ENCODE data around the gene ATP5IF1. TPM values are rescaled to one million over a fixed set of nuclear protein-coding genes. Genes with fewer than 3 reads are reported as not detected.
A peak's percentile ranks its signal among the peaks of the same experiment; 100 is the strongest.

ATP5IF1 gene
- total and polyA plus RNA-seq, 2 of the 13 experiments (the other 11 are each of a cell fraction or from before 2014, with no cell fraction given): 97.7 to 131 TPM

DNA sequence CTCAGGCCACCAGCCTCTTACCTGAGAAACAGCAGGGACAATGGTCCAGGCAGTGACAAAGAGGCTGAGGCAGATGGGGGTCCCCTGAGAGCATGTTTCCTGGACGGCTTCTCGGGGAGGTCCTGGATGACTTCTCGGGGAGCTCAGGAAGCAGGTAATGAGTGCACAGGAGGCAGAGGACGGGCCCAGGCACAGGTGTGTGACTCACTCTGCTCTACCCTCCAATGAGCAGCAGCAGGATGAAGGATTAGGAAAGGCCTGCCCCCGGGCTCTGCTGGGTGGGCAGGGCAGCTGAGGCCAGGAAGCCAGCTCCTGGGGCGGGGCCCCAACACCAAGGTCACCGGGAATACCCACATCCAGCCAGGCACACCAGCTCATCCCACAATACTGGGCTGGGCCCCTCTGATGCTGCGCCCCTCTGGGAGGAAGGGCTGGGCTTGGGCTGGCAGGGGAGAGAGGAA, 42.2 kb upstream of the ATP5IF1 start (continued):
- TF ChIP-seq, protein P1, sequence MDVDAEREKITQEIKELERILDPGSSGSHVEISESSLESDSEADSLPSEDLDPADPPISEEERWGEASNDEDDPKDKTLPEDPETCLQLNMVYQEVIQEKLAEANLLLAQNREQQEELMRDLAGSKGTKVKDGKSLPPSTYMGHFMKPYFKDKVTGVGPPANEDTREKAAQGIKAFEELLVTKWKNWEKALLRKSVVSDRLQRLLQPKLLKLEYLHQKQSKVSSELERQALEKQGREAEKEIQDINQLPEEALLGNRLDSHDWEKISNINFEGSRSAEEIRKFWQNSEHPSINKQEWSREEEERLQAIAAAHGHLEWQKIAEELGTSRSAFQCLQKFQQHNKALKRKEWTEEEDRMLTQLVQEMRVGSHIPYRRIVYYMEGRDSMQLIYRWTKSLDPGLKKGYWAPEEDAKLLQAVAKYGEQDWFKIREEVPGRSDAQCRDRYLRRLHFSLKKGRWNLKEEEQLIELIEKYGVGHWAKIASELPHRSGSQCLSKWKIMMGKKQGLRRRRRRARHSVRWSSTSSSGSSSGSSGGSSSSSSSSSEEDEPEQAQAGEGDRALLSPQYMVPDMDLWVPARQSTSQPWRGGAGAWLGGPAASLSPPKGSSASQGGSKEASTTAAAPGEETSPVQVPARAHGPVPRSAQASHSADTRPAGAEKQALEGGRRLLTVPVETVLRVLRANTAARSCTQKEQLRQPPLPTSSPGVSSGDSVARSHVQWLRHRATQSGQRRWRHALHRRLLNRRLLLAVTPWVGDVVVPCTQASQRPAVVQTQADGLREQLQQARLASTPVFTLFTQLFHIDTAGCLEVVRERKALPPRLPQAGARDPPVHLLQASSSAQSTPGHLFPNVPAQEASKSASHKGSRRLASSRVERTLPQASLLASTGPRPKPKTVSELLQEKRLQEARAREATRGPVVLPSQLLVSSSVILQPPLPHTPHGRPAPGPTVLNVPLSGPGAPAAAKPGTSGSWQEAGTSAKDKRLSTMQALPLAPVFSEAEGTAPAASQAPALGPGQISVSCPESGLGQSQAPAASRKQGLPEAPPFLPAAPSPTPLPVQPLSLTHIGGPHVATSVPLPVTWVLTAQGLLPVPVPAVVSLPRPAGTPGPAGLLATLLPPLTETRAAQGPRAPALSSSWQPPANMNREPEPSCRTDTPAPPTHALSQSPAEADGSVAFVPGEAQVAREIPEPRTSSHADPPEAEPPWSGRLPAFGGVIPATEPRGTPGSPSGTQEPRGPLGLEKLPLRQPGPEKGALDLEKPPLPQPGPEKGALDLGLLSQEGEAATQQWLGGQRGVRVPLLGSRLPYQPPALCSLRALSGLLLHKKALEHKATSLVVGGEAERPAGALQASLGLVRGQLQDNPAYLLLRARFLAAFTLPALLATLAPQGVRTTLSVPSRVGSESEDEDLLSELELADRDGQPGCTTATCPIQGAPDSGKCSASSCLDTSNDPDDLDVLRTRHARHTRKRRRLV (CRISPR knock-in tag; IDR thresholded peaks at IDR 0.05): no peak
- TF ChIP-seq SIX4 (CRISPR knock-in tag; IDR thresholded peaks at IDR 0.05): no peak
- TF ChIP-seq, protein P2, sequence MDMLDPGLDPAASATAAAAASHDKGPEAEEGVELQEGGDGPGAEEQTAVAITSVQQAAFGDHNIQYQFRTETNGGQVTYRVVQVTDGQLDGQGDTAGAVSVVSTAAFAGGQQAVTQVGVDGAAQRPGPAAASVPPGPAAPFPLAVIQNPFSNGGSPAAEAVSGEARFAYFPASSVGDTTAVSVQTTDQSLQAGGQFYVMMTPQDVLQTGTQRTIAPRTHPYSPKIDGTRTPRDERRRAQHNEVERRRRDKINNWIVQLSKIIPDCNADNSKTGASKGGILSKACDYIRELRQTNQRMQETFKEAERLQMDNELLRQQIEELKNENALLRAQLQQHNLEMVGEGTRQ (IDR thresholded peaks at IDR 0.05; ENCODE audit: low read depth, low read length): no peak
- TF ChIP-seq, protein P2 (CRISPR knock-in tag; IDR thresholded peaks at IDR 0.05; ENCODE audit: borderline replicate concordance): no peak
- TF ChIP-seq, protein P3, sequence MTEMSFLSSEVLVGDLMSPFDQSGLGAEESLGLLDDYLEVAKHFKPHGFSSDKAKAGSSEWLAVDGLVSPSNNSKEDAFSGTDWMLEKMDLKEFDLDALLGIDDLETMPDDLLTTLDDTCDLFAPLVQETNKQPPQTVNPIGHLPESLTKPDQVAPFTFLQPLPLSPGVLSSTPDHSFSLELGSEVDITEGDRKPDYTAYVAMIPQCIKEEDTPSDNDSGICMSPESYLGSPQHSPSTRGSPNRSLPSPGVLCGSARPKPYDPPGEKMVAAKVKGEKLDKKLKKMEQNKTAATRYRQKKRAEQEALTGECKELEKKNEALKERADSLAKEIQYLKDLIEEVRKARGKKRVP (CRISPR knock-in tag; IDR thresholded peaks at IDR 0.05): no peak
- TF ChIP-seq, protein P4, sequence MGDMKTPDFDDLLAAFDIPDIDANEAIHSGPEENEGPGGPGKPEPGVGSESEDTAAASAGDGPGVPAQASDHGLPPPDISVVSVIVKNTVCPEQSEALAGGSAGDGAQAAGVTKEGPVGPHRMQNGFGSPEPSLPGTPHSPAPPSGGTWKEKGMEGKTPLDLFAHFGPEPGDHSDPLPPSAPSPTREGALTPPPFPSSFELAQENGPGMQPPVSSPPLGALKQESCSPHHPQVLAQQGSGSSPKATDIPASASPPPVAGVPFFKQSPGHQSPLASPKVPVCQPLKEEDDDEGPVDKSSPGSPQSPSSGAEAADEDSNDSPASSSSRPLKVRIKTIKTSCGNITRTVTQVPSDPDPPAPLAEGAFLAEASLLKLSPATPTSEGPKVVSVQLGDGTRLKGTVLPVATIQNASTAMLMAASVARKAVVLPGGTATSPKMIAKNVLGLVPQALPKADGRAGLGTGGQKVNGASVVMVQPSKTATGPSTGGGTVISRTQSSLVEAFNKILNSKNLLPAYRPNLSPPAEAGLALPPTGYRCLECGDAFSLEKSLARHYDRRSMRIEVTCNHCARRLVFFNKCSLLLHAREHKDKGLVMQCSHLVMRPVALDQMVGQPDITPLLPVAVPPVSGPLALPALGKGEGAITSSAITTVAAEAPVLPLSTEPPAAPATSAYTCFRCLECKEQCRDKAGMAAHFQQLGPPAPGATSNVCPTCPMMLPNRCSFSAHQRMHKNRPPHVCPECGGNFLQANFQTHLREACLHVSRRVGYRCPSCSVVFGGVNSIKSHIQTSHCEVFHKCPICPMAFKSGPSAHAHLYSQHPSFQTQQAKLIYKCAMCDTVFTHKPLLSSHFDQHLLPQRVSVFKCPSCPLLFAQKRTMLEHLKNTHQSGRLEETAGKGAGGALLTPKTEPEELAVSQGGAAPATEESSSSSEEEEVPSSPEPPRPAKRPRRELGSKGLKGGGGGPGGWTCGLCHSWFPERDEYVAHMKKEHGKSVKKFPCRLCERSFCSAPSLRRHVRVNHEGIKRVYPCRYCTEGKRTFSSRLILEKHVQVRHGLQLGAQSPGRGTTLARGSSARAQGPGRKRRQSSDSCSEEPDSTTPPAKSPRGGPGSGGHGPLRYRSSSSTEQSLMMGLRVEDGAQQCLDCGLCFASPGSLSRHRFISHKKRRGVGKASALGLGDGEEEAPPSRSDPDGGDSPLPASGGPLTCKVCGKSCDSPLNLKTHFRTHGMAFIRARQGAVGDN (CRISPR knock-in tag; IDR thresholded peaks at IDR 0.05): peak; percentile 64
- TF ChIP-seq U2AF1 (optimal IDR thresholded peaks at IDR 0.05; ENCODE audit: low read depth, low read length): no peak
- TF ChIP-seq, protein P5, sequence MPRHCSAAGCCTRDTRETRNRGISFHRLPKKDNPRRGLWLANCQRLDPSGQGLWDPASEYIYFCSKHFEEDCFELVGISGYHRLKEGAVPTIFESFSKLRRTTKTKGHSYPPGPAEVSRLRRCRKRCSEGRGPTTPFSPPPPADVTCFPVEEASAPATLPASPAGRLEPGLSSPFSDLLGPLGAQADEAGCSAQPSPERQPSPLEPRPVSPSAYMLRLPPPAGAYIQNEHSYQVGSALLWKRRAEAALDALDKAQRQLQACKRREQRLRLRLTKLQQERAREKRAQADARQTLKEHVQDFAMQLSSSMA (CRISPR knock-in tag; IDR thresholded peaks at IDR 0.05): no peak
- TF ChIP-seq, protein P6, sequence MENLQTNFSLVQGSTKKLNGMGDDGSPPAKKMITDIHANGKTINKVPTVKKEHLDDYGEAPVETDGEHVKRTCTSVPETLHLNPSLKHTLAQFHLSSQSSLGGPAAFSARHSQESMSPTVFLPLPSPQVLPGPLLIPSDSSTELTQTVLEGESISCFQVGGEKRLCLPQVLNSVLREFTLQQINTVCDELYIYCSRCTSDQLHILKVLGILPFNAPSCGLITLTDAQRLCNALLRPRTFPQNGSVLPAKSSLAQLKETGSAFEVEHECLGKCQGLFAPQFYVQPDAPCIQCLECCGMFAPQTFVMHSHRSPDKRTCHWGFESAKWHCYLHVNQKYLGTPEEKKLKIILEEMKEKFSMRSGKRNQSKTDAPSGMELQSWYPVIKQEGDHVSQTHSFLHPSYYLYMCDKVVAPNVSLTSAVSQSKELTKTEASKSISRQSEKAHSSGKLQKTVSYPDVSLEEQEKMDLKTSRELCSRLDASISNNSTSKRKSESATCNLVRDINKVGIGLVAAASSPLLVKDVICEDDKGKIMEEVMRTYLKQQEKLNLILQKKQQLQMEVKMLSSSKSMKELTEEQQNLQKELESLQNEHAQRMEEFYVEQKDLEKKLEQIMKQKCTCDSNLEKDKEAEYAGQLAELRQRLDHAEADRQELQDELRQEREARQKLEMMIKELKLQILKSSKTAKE (CRISPR knock-in tag; IDR thresholded peaks at IDR 0.05; ENCODE audit: borderline replicate concordance): no peak
- no peak for TF ChIP-seq SRSF1 (optimal IDR thresholded peaks at IDR 0.05; ENCODE audit: low read depth, low read length)
- TF ChIP-seq RXRB (CRISPR knock-in tag; IDR thresholded peaks at IDR 0.05; ENCODE audit: borderline replicate concordance): peak; percentile 50; the same call in 1 of the 2 replicates
- 0 out of 2 replicates have a peak, but pooled peaks have one; percentile 29 for TF ChIP-seq ELF1 (CRISPR knock-in tag; IDR thresholded peaks at IDR 0.05)
- no peak for TF ChIP-seq PHF5A (CRISPR knock-in tag; IDR thresholded peaks at IDR 0.05; ENCODE audit: low read depth, unreplicated experiment)

Data from HepG2 (cell line).